IMR-90 (cell line): ENCODE data around the gene STX18. TPM values are rescaled to one million over a fixed set of nuclear protein-coding genes. Genes with fewer than 3 reads are reported as not detected.

ENCODE experiments used
- ATAC-seq: fragments of 200-7000 bp; cut with Tn5 transposase; 2 replicates; pipeline ENCODE4 v1.9.1; 2020; ENCODE audit warnings: low read depth, mild to moderate bottlenecking, moderate library complexity
- BruUV-seq: library from RNA; stranded (reverse); fragments of 400-500 nt; replicated peaks from 2 replicates; lab custom pipeline; 2021; lab: Mats Ljungman, UMichigan
- CTCF ChIA-PET: fragments of 300-600 bp; formaldehyde crosslinking; extraction: SDS; loops from one replicate; lab custom pipeline; 2021; ENCODE audit warnings: antibody characterized with exemption; lab: Yijun Ruan, JAX
- POLR2A ChIA-PET: fragments of 300-600 bp; sonication (Branson Sonifier 250); formaldehyde crosslinking; loops from one replicate; lab custom pipeline; 2022; ENCODE audit warnings: antibody characterized with exemption; ENCODE audit not compliant: unreplicated experiment; lab: Charles Lee
- DNase-seq: peaks from one replicate; pipeline ENCODE4 v3.0.0; 2013
- H2AFZ ChIP-seq: replicated peaks from 2 replicates; pipeline ENCODE3; 2013; ENCODE audit warnings: low read length, mild to moderate bottlenecking; ENCODE audit not compliant: poor library complexity
- H2AK5ac ChIP-seq: 2 replicates; pipeline ENCODE4 v1.6.1; 2013; ENCODE audit warnings: low read depth, low read length, inconsistent platforms
- H2AK9ac ChIP-seq: replicated peaks from 2 replicates; pipeline ENCODE3; 2013; ENCODE audit warnings: mild to moderate bottlenecking, low read depth, low read length, moderate library complexity; ENCODE audit not compliant: poor library complexity
- H2BK120ac ChIP-seq: 2 replicates; pipeline ENCODE4 v1.6.1; 2013; ENCODE audit warnings: low read depth, low read length, inconsistent platforms
- H2BK15ac ChIP-seq: 3 replicates; pipeline ENCODE4 v1.6.1; 2013; ENCODE audit warnings: low read depth, low read length, inconsistent platforms
- H2BK20ac ChIP-seq: 2 replicates; pipeline ENCODE4 v1.6.1; 2013; ENCODE audit warnings: low read depth, mild to moderate bottlenecking, inconsistent platforms, low read length, moderate library complexity
- H2BK5ac ChIP-seq: 2 replicates; pipeline ENCODE4 v1.6.1; 2013; ENCODE audit warnings: mild to moderate bottlenecking, low read depth, low read length, inconsistent platforms; ENCODE audit not compliant: poor library complexity, severe bottlenecking
- H3K14ac ChIP-seq: replicated peaks from 2 replicates; pipeline ENCODE4 v1.6.1; 2013; ENCODE audit warnings: low read depth, low read length, inconsistent platforms
- H3K18ac ChIP-seq: 2 replicates; pipeline ENCODE4 v1.6.1; 2013; ENCODE audit warnings: low read depth, low read length, control low read depth
- H3K23ac ChIP-seq: 2 replicates; pipeline ENCODE4 v1.6.1; 2013; ENCODE audit warnings: low read depth, low read length, inconsistent platforms
- H3K27ac ChIP-seq: 2 replicates; pipeline ENCODE4 v1.5.1; 2013; ENCODE audit warnings: mild to moderate bottlenecking, control low read depth, low read length; ENCODE audit not compliant: insufficient read depth
- H3K27me3 ChIP-seq: 2 replicates; pipeline ENCODE4 v1.6.1; 2013; ENCODE audit warnings: low read length; ENCODE audit not compliant: control insufficient read depth, insufficient read depth
- H3K36me3 ChIP-seq: 2 replicates; pipeline ENCODE4 v1.6.1; 2013; ENCODE audit warnings: low read length, mixed read lengths; ENCODE audit not compliant: control insufficient read depth, insufficient read depth
- H3K4ac ChIP-seq: 2 replicates; pipeline ENCODE4 v1.6.1; 2013; ENCODE audit warnings: low read depth, low read length, inconsistent platforms
- H3K4me1 ChIP-seq: 2 replicates; pipeline ENCODE4 v1.6.1; 2013; ENCODE audit warnings: low read length, mixed read lengths; ENCODE audit not compliant: control insufficient read depth, insufficient read depth
- H3K4me2 ChIP-seq: 2 replicates; pipeline ENCODE4 v1.6.1; 2013; ENCODE audit warnings: low read depth, mild to moderate bottlenecking, control low read depth, low read length, moderate library complexity
- H3K4me3 ChIP-seq: 2 replicates; pipeline ENCODE4 v1.5.1; 2013; ENCODE audit warnings: low read depth, mild to moderate bottlenecking, control low read depth, low read length, moderate library complexity; ENCODE audit not compliant: insufficient read depth
- H3K56ac ChIP-seq: 2 replicates; pipeline ENCODE4 v1.6.1; 2013; ENCODE audit warnings: low read length, inconsistent platforms; ENCODE audit not compliant: insufficient read depth; ENCODE audit errors: extremely low read depth
- H3K79me1 ChIP-seq, 2 experiments: 2 replicates each; pipeline ENCODE4 v1.6.1; 2013; ENCODE audit warnings: low read length in 2 of 2, inconsistent platforms in 1 of 2, low read depth in 1 of 2
- H3K9ac ChIP-seq: 2 replicates; pipeline ENCODE4 v1.6.1; 2013; ENCODE audit warnings: low read depth, low read length, control low read depth
- H3K9me1 ChIP-seq: 2 replicates; pipeline ENCODE4 v1.6.1; 2013; ENCODE audit warnings: low read length, inconsistent platforms; ENCODE audit not compliant: insufficient read depth
- H3K9me3 ChIP-seq: 2 replicates; pipeline ENCODE4 v1.6.1; 2013; ENCODE audit warnings: low read length; ENCODE audit not compliant: control insufficient read depth, insufficient read depth
- H4K20me1 ChIP-seq: 2 replicates; pipeline ENCODE4 v1.6.1; 2013; ENCODE audit warnings: low read length, inconsistent platforms; ENCODE audit not compliant: insufficient read depth
- H4K5ac ChIP-seq: 2 replicates; pipeline ENCODE4 v1.6.1; 2013; ENCODE audit warnings: mild to moderate bottlenecking, low read depth, low read length, control low read depth
- H4K8ac ChIP-seq, 2 experiments: 2 replicates each; pipeline ENCODE4 v1.6.1; 2013; ENCODE audit warnings: low read depth in 2 of 2, low read length in 2 of 2, control low read depth in 1 of 2, inconsistent platforms in 1 of 2
- H4K91ac ChIP-seq: 2 replicates; pipeline ENCODE4 v1.6.1; 2013; ENCODE audit warnings: low read depth, low read length, inconsistent platforms; ENCODE audit not compliant: insufficient read depth
- BHLHE40 ChIP-seq: fragments of 150-350 bp; IDR thresholded peaks from 2 replicates; pipeline ENCODE4 v1.6.1; 2016; ENCODE audit warnings: mild to moderate bottlenecking, low read depth, low read length
- CEBPB ChIP-seq: IDR thresholded peaks from 2 replicates; pipeline ENCODE4 v1.6.1; 2012; ENCODE audit warnings: low read depth, low read length, improper control_type of control experiment
- CHD1 ChIP-seq: IDR thresholded peaks from 2 replicates; pipeline ENCODE4 v1.6.1; 2012; ENCODE audit warnings: low read depth, low read length, improper control_type of control experiment
- FOS ChIP-seq: fragments of 150-350 bp; IDR thresholded peaks from 2 replicates; pipeline ENCODE4 v1.6.1; 2016; ENCODE audit warnings: low read depth, low read length
- MAZ ChIP-seq: IDR thresholded peaks from 2 replicates; pipeline ENCODE4 v1.6.1; 2012; ENCODE audit warnings: low read depth, mild to moderate bottlenecking, low read length, improper control_type of control experiment, moderate library complexity, borderline replicate concordance
- MXI1 ChIP-seq: IDR thresholded peaks from 2 replicates; pipeline ENCODE4 v1.6.1; 2012; ENCODE audit warnings: low read depth, mild to moderate bottlenecking, low read length, moderate library complexity, borderline replicate concordance
- NFE2L2 ChIP-seq: fragments of 150-350 bp; IDR thresholded peaks from 2 replicates; pipeline ENCODE4 v1.6.1; 2016; ENCODE audit warnings: low read depth, mild to moderate bottlenecking, low read length
- POLR2A ChIP-seq: IDR thresholded peaks from 2 replicates; pipeline ENCODE4 v1.6.1; 2012; ENCODE audit warnings: mild to moderate bottlenecking, low read depth, low read length
- RAD21 ChIP-seq: IDR thresholded peaks from 2 replicates; pipeline ENCODE4 v1.6.1; 2012; ENCODE audit warnings: low read length, improper control_type of control experiment
- RCOR1 ChIP-seq: IDR thresholded peaks from 2 replicates; pipeline ENCODE4 v1.6.1; 2012; ENCODE audit warnings: mild to moderate bottlenecking, low read length, improper control_type of control experiment; ENCODE audit not compliant: insufficient replicate concordance
- RFX5 ChIP-seq: IDR thresholded peaks from 2 replicates; pipeline ENCODE4 v1.8.0; 2012; ENCODE audit warnings: low read depth, mild to moderate bottlenecking, low read length, moderate library complexity
- SMC3 ChIP-seq: fragments of 150-350 bp; IDR thresholded peaks from 2 replicates; pipeline ENCODE4 v1.6.1; 2016; ENCODE audit warnings: low read depth, mild to moderate bottlenecking, antibody characterized with exemption, low read length, moderate library complexity
- WGBS, 2 experiments: methylation state at CpG; one replicate each; pipeline versions ENCODE4 v1.1.5 to v1.1.7; 2013; ENCODE audit warnings: missing lambda C conversion rate in 2 of 2; ENCODE audit not compliant: insufficient read length in 1 of 2; ENCODE audit errors: extremely low coverage in 2 of 2; 5-methylcytosine and 5-hydroxymethylcytosine counted together
- dilution Hi-C: fragments of 300-500 bp; cut with HindIII; formaldehyde crosslinking; loops from one replicate; pipeline ENCODE4 v1.14.3; 2018; ENCODE audit warnings: low sequenced_read_pairs; ENCODE audit not compliant: unreplicated experiment
- in situ Hi-C: fragments of 300-500 bp; cut with MboI; formaldehyde crosslinking; loops from 3 replicates; pipeline ENCODE4 v1.14.3; 2019; ENCODE audit warnings: low sequenced_read_pairs, inconsistent platforms, mixed read lengths
- intact Hi-C: fragments of 100-400 bp; cut with micrococcal nuclease; formaldehyde crosslinking; loops from 2 replicates; pipeline ENCODE4 v1.10.0; 2022
- polyA plus RNA-seq, 3 experiments: library from polyadenylated mRNA; depleted of rRNA; stranded (reverse); fragments of >200 nt; gene quantifications; 2 replicates each; pipeline ENCODE4 v1.2.3, GENCODE V29; 2012; ENCODE audit warnings: low replicate concordance in 1 of 3
- total RNA-seq: library from RNA; depleted of rRNA; stranded (reverse); fragments of >200 nt; gene quantifications from 2 replicates; pipeline ENCODE4 v1.2.3, GENCODE V29; 2012
- TF ChIP-seq, protein P1 (sequence below): fragments of 150-350 bp; IDR thresholded peaks from 2 replicates; pipeline ENCODE4 v1.6.1; 2016; ENCODE audit warnings: low read depth, mild to moderate bottlenecking, low read length, moderate library complexity, borderline replicate concordance
- TF ChIP-seq, protein P2 (sequence below): conservative IDR thresholded peaks from 2 replicates; pipeline ENCODE4 v1.5.1; 2012; ENCODE audit warnings: mild to moderate bottlenecking, low read depth, low read length, improper control_type of control experiment
- TF ChIP-seq, protein P3 (sequence below): fragments of 150-350 bp; IDR thresholded peaks from 2 replicates; pipeline ENCODE4 v1.6.1; 2017; ENCODE audit warnings: mild to moderate bottlenecking, antibody characterized with exemption, low read length, low read depth

Gene STX18
- total and polyA plus RNA-seq, 2 of the 4 experiments (the other 2 are of a cell fraction), result 20.1 to 23.4 TPM

DNA sequence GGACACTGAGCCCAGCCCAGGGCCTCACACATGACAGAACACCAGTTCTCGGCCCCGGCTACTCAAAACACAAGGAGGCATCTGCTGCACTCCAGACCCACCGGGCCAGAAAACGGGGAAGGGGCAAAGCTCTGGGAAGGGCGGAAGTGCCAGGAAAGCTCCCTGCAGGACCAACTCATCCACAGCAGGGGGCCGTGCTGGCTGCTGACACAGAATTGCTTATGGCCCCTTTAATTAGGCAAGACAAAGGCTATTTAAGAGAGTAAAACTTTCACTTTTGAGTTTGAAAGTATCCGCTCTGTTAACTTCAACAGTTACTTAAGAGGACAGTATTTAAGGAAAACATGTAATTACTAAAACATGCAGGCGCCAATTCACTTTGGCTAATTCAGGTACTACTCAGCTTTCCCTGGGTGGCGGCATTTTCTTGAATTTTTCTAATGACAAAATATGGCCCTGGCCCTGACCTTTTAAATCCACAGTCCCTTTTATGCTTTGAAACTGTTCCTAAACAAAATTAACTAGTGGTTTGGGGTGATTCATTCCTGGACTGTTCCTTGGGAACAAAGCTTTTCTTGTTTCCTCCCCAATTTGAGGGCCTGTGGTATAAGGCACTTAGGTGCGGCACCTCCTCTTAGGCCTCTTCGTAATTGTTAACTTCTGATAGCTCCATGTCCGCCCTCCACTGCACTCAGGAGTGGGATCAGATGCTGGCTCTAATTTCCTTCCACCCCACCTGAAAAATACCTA lies 114.6 kb downstream of the STX18 start:
- ChIA-PET POLR2A (interaction anchor here (0.5 kb wide), 1 partner anchor 85 kb away, joined by 3 read pairs; no protein-coding TSS in a partner anchor), CTCF (interaction anchor here (0.6 to 1.4 kb wide), 2 partner anchors 21 to 32 kb away, joined by 3 read pairs; no protein-coding TSS in a partner anchor)
- no peak overlapping the region for H2BK15ac ChIP-seq
- H3K18ac ChIP-seq, result no peak overlapping the region
- H4K5ac ChIP-seq, result no peak overlapping the region
- H3K9ac ChIP-seq, result no peak overlapping the region
- H2AFZ ChIP-seq, result no peak overlapping the region
- no peaks in the 10 kb centered on the region for H3K27me3 ChIP-seq
- no peak overlapping the region for H4K91ac ChIP-seq
- no peak overlapping the region for H2BK20ac ChIP-seq
- no peak overlapping the region for H3K27ac ChIP-seq
- no peak overlapping the region for H4K8ac ChIP-seq
- H2BK5ac ChIP-seq, result no peak overlapping the region
- no TSS peak for BruUV-seq
- peaks cover 4% of the 10 kb centered on the region in 2 experiments; a peak in 1 of 4 replicates for H3K79me1 ChIP-seq
- no peak overlapping the region for H2AK5ac ChIP-seq
- no peaks in the 10 kb centered on the region for H3K9me3 ChIP-seq
- H4K20me1 ChIP-seq, result peaks cover 3% of the 10 kb centered on the region; the same call in 1 of the 2 replicates
- peaks cover 4% of the 10 kb centered on the region; the same call in 1 of the 2 replicates for H3K4me1 ChIP-seq
- peaks cover 12% of the 10 kb centered on the region; the same call in 1 of the 2 replicates for H3K9me1 ChIP-seq
- dilution Hi-C loops (no loop called here), in situ Hi-C loops (no loop called here), intact Hi-C loops (no loop called here)
- H3K4ac ChIP-seq, result no peak overlapping the region
- ATAC-seq (no peak), DNase-seq (no peak)
- no peak overlapping the region for H2BK120ac ChIP-seq
- H3K36me3 ChIP-seq, result peaks cover 17% of the 10 kb centered on the region
- no peak overlapping the region for H2AK9ac ChIP-seq
- 48% methylated on average over 2 of the region's 12 CpGs; no CpG with 5 or more reads in 1 of the 2 experiments for WGBS, 2 experiments
- H3K4me2 ChIP-seq, result no peak overlapping the region
- no peak overlapping the region for H3K4me3 ChIP-seq
- no peak overlapping the region for H3K23ac ChIP-seq
- no peak overlapping the region for H3K14ac ChIP-seq
- H3K56ac ChIP-seq, result no peak overlapping the region
- TF ChIP-seq SMC3 (no peak), RAD21 (no peak), RCOR1 (no peak), FOS (no peak), RFX5 (no peak), MAZ (no peak), POLR2A (no peak), MXI1 (no peak), BHLHE40 (no peak), CEBPB (no peak), NFE2L2 (no peak), CHD1 (no peak)
- TF ChIP-seq, protein P1, sequence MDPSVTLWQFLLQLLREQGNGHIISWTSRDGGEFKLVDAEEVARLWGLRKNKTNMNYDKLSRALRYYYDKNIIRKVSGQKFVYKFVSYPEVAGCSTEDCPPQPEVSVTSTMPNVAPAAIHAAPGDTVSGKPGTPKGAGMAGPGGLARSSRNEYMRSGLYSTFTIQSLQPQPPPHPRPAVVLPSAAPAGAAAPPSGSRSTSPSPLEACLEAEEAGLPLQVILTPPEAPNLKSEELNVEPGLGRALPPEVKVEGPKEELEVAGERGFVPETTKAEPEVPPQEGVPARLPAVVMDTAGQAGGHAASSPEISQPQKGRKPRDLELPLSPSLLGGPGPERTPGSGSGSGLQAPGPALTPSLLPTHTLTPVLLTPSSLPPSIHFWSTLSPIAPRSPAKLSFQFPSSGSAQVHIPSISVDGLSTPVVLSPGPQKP, result no peak
- TF ChIP-seq, protein P2, sequence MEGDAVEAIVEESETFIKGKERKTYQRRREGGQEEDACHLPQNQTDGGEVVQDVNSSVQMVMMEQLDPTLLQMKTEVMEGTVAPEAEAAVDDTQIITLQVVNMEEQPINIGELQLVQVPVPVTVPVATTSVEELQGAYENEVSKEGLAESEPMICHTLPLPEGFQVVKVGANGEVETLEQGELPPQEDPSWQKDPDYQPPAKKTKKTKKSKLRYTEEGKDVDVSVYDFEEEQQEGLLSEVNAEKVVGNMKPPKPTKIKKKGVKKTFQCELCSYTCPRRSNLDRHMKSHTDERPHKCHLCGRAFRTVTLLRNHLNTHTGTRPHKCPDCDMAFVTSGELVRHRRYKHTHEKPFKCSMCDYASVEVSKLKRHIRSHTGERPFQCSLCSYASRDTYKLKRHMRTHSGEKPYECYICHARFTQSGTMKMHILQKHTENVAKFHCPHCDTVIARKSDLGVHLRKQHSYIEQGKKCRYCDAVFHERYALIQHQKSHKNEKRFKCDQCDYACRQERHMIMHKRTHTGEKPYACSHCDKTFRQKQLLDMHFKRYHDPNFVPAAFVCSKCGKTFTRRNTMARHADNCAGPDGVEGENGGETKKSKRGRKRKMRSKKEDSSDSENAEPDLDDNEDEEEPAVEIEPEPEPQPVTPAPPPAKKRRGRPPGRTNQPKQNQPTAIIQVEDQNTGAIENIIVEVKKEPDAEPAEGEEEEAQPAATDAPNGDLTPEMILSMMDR, result no peak
- TF ChIP-seq, protein P3, sequence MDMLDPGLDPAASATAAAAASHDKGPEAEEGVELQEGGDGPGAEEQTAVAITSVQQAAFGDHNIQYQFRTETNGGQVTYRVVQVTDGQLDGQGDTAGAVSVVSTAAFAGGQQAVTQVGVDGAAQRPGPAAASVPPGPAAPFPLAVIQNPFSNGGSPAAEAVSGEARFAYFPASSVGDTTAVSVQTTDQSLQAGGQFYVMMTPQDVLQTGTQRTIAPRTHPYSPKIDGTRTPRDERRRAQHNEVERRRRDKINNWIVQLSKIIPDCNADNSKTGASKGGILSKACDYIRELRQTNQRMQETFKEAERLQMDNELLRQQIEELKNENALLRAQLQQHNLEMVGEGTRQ, result no peak
